Stimulated activated CD8-positive, alpha-beta memory T cell treated with anti-CD3 and anti-CD28 coated beads, Interleukin-12 subunit alpha, Interleukin-12 subunit beta, amount 100 ng/mL, for 4 hours (primary cell): ENCODE measurements around the gene MAGI2.
"Not testable (repeated sequence)": the region's sequence is repeated elsewhere in the genome, so short reads cannot be mapped to it uniquely, and the experiment has no call there.

ENCODE experiments used
- DNase-seq: peaks from one replicate; pipeline ENCODE4 v3.0.0-alpha.2; 2020; ENCODE audit warnings: low read depth

Gene MAGI2

GRCh38 chr7:78636727-78637126, 816.7 kb downstream of the MAGI2 start:
- no peak for DNase-seq

DNA sequence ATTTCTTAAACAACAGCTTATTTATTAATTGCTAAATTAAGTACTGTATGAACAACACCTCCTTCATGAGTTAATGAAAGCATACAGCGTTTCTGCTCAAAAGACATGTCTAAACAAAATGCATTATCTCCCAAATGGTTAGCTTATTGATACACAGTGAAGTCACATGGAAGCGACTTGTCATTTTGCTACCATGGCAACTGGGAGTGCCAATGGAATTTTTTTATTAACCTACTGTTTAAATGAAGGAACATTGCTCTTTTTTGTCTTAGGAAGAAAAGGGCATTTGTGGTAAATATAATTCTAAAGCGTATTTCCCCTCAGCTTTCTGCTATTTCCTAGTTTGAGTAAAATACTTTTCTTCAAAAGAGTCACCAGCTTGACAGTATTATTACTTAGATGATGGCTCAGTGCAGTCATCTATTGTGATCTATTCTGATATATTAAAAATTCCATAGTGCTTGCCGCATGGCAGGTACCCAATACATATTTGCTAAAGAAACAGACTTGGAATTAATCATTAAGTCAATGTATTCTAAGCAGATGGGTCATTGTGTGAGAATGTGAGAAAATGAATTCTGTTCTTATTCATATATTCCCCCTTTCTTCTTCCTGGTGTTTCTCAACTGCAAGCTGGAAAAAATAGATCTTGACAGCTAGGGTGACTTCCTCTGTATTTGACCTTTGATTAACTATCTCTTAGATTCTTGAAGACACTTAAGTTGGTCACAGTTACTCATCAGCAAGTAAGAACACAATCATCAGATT, 818.3 kb downstream of the MAGI2 start:
- DNase-seq = no peak

- no peak for DNase-seq
Measured at GRCh38 chr7:78634093-78634492, 819.4 kb downstream of the MAGI2 start.

DNA sequence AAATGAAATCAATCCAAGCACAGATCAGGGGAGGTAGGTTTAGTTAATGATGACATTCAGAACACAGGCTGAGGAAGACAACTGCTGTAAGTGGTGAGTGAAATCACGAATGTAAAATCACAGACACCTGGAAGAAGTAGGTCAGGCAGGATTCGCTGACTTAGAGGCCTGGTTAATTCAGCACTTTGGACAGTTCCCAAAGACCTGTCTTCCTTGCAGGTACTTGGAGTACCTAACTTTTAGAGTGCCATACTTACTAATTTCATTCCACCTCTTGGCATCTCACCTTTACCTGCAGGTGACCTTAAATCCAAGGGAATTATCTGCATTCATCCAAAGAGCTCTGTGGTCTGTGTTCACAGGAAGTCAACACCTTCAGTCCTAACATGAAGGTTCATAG, 832.5 kb downstream of the MAGI2 start:
- DNase-seq = no peak

- DNase-seq = no peak
Measured at GRCh38 chr7:78616539-78616938, 836.9 kb downstream of the MAGI2 start.

GRCh38 chr7:78609281-78609680, 844.2 kb downstream of the MAGI2 start:
- DNase-seq = no peak

GRCh38 chr7:78607099-78607498, 846.4 kb downstream of the MAGI2 start:
- DNase-seq = no peak

- DNase-seq = no peak
Measured at GRCh38 chr7:78605119-78605518, 848.3 kb downstream of the MAGI2 start.

DNA sequence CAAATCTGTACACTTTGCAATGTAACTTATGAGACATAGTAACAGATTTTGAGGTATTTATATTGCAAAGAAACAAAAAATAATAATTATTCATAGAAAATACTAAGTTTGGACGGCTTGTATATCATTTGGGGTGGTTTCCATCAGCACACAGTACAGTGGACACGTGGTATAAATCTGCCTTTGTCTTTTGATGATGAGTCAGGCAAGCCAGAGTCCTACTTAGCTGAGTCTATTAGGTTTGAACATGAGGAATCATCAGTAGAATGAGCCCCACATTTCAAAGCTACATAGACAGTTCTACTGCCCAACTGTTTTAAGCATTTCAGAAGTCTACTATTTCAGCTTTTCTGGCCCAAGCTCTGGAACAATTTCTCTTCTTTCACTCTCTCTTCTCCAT, 851.7 kb downstream of the MAGI2 start:
- DNase-seq = no peak

DNA sequence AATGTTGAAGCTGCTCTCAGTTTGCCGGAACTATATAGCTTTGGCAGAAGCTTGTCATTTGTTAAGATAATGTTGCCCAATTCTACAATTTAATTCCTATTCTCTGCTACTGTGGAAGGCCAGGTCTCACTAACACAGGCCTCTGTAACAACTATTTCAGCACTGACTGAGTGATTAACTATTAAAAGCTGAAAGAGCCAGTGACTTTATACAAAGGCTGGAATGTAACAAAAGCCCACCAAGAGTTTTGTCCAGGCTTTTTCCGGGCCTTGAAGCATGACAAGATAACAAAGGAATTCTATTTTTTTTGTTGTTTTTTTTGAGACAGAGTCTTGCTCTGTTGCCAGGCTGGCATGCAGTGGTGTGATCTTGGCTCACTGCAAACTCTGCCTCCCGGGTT, 859.3 kb downstream of the MAGI2 start:
- no peak for DNase-seq

DNA sequence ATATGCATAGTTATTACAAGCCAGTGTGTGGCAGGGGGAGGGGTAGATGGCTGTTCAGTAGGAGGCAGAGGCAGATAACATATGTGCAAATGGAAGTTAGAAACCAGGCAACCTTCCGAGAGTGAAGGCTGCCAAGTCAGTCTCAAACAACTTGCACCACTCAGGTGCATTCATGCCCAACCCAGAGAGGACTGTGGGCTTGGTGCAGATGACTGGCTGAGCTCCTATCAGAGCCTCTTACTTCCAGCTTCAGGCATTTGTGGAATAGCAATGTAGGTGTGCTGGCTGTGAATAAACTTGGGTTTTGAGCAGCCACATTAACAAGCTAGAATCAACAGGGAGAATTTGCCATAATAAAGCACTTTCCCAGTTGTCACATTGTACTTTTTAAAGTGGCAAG, 865.1 kb downstream of the MAGI2 start:
- no peak for DNase-seq

DNA sequence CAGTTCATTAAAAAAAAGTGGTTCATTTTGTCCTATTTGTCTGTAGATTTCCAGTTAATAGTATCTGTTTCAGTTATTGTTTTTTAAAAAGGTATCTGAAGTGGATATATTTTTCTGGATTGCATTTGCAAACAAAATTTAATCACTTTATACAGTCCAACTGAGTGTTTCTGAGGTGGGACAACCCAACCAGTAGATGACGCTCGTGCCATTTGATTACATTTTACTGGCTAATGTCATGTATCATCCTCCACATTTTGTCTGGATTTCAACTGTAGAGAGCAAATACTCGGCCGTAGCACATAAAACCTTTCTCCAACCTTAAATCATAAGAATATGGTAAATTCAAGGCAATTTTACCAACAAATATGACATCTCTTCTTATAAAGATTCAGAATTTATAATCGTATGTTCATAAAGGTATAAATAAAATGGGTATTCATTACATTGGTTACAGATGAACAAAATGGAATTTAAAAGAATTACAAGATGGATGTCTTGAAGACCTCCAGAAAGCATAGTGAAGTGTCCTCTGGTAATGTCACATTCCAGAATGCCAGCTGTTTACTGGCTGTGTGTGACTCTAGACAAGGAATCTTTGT, 865.9 kb downstream of the MAGI2 start:
- DNase-seq = no peak

DNA sequence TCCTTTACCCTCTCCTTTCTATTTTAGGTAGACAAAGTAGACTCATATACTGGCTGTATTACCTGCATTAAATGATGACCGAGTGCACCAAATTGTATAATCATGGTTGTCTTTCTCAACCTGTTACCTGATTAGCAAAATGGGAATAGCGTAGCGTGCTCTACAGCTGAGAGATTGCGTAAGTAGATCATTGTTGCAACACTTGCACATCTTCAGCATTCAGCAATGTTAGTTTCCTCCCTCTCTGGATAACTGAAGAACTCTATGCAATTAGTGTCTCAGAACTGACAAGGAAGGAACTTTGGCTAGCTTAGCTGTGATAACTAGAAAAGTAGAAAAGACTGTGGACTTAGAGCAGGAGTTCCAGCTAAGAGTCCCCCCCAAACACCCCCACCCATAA, 867.5 kb downstream of the MAGI2 start:
- DNase-seq = no peak

DNA sequence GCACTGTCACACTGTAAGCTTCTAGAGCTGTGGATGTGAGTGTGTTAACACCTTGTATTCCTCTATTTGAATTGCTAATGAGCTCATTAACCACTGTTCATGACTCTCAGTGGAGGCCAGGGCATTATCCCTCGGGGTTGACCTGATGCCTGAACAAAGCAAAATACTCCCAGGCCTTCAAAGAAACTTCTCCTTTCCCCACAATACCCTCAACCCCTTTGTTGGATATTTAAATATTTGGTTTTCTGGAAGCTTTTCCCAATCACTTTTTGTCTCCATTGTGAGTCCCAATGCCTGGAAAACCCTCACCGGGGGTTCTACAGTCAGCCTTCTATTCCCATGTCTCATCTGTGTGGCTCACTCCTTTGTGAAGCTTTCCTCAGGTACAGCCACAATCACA, 874.8 kb downstream of the MAGI2 start:
- DNase-seq = no peak

DNA sequence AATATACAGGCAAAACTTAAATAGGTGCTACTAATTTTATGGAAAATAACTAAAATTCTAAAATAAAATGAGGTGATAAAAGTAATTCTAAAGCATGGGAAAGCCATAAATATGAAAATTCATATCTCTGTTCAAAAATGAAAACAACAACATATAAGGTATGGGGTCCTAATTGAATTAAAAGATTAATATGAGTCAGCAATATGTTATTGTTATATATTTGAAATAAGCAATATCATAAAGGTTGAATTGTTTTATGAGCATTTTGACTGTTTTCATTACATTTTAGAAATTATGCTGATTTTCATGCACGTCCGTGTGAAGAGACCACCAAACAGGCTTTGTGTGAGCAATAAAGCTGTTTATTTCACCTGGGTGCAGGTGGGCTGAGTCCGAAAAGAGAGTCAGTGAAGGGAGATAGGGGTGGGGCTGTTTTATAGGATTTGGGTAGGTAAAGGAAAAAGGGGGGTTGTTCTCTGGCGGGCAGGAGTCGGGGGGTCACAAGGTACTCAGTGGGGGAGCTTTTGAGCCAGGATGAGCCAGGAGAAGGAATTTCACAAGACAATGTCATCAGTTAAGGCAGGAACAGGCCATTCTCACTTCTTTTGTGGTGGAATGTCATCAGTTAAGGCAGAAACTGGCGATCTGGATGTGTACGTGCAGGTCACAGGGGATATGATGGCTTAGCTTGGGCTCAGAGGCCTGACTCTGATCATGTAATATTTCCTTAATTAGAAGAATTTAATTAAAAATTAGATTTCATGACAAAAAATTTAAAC, 876.1 kb downstream of the MAGI2 start:
- not testable (repeated sequence) for DNase-seq

DNA sequence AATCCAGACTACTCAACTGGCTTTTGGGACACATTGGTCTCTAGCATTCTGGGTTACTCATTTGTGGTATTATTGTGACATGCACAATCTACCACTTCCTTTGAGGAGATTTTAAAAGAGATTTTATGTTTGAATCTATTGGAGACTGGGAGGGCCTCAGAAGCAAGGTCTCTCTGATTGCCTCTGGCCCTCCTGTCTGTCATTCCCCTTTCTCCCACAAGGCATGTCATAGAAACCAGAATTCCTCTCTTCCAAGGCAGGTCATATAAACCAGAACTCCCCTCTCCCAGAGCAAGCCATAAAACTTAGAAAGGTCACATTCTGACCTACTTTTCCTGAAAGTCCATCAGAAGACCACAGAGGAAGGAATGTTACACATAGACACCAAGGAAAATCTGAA, 877.2 kb downstream of the MAGI2 start:
- no peak for DNase-seq

GRCh38 chr7:78571292-78571691, 882.2 kb downstream of the MAGI2 start:
- DNase-seq = no peak

GRCh38 chr7:78568690-78569089, 884.8 kb downstream of the MAGI2 start:
- no peak for DNase-seq

GRCh38 chr7:78567836-78568235, 885.6 kb downstream of the MAGI2 start:
- DNase-seq = no peak

DNA sequence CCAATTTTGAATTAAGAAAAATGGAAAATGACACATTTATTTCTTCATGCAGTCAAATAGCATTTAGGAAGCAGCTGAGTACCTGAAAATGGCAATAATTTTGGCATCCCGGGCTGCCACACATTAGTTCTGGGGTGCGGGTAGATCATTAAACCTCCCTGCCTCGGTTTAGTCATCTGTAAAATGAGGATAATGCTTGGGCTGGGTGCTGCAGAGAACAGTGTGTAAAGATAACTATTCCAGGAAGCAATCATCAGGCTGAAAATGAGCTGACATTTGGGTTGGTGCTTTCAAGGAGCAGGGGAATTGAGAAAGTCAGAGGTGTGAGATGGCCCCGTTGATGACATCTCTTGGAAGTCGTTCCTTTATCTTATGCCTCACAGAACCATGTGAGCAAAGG, 887.7 kb downstream of the MAGI2 start:
- no peak for DNase-seq

GRCh38 chr7:78563191-78563590, 890.3 kb downstream of the MAGI2 start:
- no peak for DNase-seq

GRCh38 chr7:78562191-78562590, 891.3 kb downstream of the MAGI2 start:
- DNase-seq = no peak

GRCh38 chr7:78558566-78558965, 894.9 kb downstream of the MAGI2 start:
- no peak for DNase-seq
